Sigmoid colon (tissue), 7 donors: ENCODE data around the gene GDAP1L1. TPM values are rescaled to one million over a fixed set of nuclear protein-coding genes. Genes with fewer than 3 reads are reported as not detected.

ENCODE experiments used
- DNase-seq: peaks from one replicate; pipeline ENCODE4 v3.0.0-alpha.2; 2019
- H3K27ac ChIP-seq, 4 donors: fragments of 200-600 bp; sonication (generic); one replicate each; pipeline ENCODE4 v1.5.1; 2016 to 2019; ENCODE audit warnings: mild to moderate bottlenecking in 1 of 4
- H3K27me3 ChIP-seq, 3 donors: fragments of 200-600 bp; sonication (generic); one replicate each; pipeline ENCODE4 v1.5.1; 2019; ENCODE audit warnings: mild to moderate bottlenecking in 1 of 3
- H3K36me3 ChIP-seq, 4 donors: fragments of 200-600 bp; sonication (generic); one replicate each; pipeline ENCODE4 v1.5.1; 2016 to 2019
- H3K4me1 ChIP-seq, 4 donors: fragments of 200-600 bp; sonication (generic); one replicate each; pipeline ENCODE4 v1.5.1; 2017 to 2019
- H3K4me3 ChIP-seq, 4 donors: fragments of 200-600 bp; sonication (generic); one replicate each; pipeline ENCODE4 v1.5.1; 2017 to 2019; ENCODE audit warnings: mild to moderate bottlenecking in 2 of 4, moderate library complexity in 1 of 4
- H3K9me3 ChIP-seq, 4 donors: fragments of 200-600 bp in 3 of 4; sonication (generic) in 3 of 4; one replicate each; pipeline versions ENCODE4 v1.5.1 to v1.6.1; 2013 to 2019
- EP300 ChIP-seq, 4 donors: sonication (generic); formaldehyde crosslinking; IDR thresholded peaks; one replicate each; pipeline ENCODE4 v1.6.1; 2017; ENCODE audit warnings: antibody characterized with exemption in 4 of 4
- POLR2A ChIP-seq, 2 donors: fragments of 450-650 bp; IDR thresholded peaks; one replicate each; pipeline ENCODE4 v1.6.1; 2016; ENCODE audit warnings: antibody characterized with exemption in 2 of 2, mild to moderate bottlenecking in 2 of 2, moderate library complexity in 2 of 2
- POLR2AphosphoS5 ChIP-seq, 4 donors: sonication (generic); formaldehyde crosslinking; IDR thresholded peaks; one replicate each; pipeline ENCODE4 v1.6.1; 2017; ENCODE audit warnings: antibody characterized with exemption in 4 of 4
- WGBS, 2 donors: extraction: QIAGEN DNeasy Blood & Tissue Kit; methylation state at CpG; one replicate each; pipeline ENCODE4 v1.1.7; 2013; 5-methylcytosine and 5-hydroxymethylcytosine counted together
- intact Hi-C: fragments of 100-400 bp; cut with DNase I; formaldehyde crosslinking; loops from one replicate; pipeline ENCODE4 v1.15.1; 2023
- polyA plus RNA-seq, 3 donors: library from polyadenylated mRNA; stranded (reverse); fragments of 200-250 nt; gene quantifications; one replicate each; pipeline ENCODE4 v1.2.3, GENCODE V29; 2013
- total RNA-seq, 4 donors: library from RNA; depleted of rRNA; stranded (reverse); fragments of >200 nt; gene quantifications; one replicate each; pipeline ENCODE4 v1.1.0, GENCODE V29; 2016
- TF ChIP-seq, protein P1 (sequence below), 4 experiments: fragments of 450-650 bp in 3 of 4; fragments of 200-600 bp in 1 of 4; IDR thresholded peaks; one replicate each; pipeline ENCODE4 v1.5.1; 2016 to 2019; ENCODE audit warnings: antibody characterized with exemption in 4 of 4, mild to moderate bottlenecking in 3 of 4, moderate library complexity in 2 of 4
- donor health status: healthy with polysubstance abuse.
- donor health status: Bipolar disorder and iron deficiency.
- donor health status: healthy.

Gene GDAP1L1
- total and polyA plus RNA-seq, 7 donors, result 0.20 to 1.4 (median 0.60) TPM; not detected in 2

DNA sequence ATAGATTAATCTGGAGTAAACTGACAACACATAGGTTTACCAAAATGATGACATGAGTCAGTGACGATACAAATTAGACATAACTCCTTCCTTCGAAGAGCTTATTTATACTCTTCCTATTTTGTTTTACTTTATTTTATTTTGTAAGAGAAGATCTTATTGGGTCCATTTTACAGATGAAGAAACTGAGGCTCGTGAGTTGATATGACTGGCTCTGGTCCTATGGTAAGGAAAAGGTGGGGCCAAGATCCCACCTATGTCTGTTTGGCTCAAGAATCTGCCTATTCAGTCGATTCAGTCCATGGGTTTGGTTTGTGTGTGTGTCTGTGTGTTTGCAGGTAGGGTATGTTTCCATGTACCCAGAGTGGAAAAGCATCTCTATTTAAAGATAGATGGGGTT lies 81.3 kb downstream of the GDAP1L1 start:
- intact Hi-C loops, result no loop called here
- Histone ChIP-seq H3K4me3 (no peak overlapping the region), H3K4me1 (peaks cover 0 to 8% (median 4%) of the 10 kb centered on the region in 4 donors), H3K27ac (no peak overlapping the region), H3K36me3 (no peaks in the 10 kb centered on the region), H3K9me3 (no peaks in the 10 kb centered on the region), H3K27me3 (peaks cover 0 to 22% (median 15%) of the 10 kb centered on the region in 3 donors)
- TF ChIP-seq, protein P1, sequence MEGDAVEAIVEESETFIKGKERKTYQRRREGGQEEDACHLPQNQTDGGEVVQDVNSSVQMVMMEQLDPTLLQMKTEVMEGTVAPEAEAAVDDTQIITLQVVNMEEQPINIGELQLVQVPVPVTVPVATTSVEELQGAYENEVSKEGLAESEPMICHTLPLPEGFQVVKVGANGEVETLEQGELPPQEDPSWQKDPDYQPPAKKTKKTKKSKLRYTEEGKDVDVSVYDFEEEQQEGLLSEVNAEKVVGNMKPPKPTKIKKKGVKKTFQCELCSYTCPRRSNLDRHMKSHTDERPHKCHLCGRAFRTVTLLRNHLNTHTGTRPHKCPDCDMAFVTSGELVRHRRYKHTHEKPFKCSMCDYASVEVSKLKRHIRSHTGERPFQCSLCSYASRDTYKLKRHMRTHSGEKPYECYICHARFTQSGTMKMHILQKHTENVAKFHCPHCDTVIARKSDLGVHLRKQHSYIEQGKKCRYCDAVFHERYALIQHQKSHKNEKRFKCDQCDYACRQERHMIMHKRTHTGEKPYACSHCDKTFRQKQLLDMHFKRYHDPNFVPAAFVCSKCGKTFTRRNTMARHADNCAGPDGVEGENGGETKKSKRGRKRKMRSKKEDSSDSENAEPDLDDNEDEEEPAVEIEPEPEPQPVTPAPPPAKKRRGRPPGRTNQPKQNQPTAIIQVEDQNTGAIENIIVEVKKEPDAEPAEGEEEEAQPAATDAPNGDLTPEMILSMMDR (IDR thresholded peaks at IDR 0.05), result no peak
- TF ChIP-seq EP300 (IDR thresholded peaks at IDR 0.05) (no peak), POLR2A (IDR thresholded peaks at IDR 0.05) (no peak), POLR2AphosphoS5 (IDR thresholded peaks at IDR 0.05) (no peak)
- WGBS, 2 donors, result 76 to 87% methylated on average over 4 of the region's 4 CpGs
- no peak for DNase-seq

Other genes starting within 250 kb of the GDAP1L1 start
- 100 to 1,000 TPM in 3 of 4 donors, 10 to 100 TPM in 1; 52.0 to 166 (median 122) TPM for gene JPH2, start 60.1 kb upstream of the GDAP1L1 start, total RNA-seq
- 1 to 10 TPM in 1 of 3 donors, under 1 TPM in 2; 0.23 to 5.3 (median 0.60) TPM for gene JPH2, start 60.1 kb upstream of the GDAP1L1 start, polyA plus RNA-seq
- 10 to 100 TPM; 47.4 to 90.5 (median 61.5) TPM for gene OSER1, start 36.5 kb upstream of the GDAP1L1 start, total RNA-seq
- gene OSER1, start 36.5 kb upstream of the GDAP1L1 start, polyA plus RNA-seq, result 10 to 100 TPM; 28.5 to 39.8 (median 37.2) TPM
- gene FITM2, start 63.9 kb downstream of the GDAP1L1 start, total RNA-seq, result 1 to 10 TPM; 6.1 to 9.1 (median 7.4) TPM
- 1 to 10 TPM in 2 of 3 donors, under 1 TPM in 1; 0.60 to 6.1 (median 1.4) TPM for gene FITM2, start 63.9 kb downstream of the GDAP1L1 start, polyA plus RNA-seq
- gene R3HDML, start 89.7 kb downstream of the GDAP1L1 start, total RNA-seq, result not detected
- not detected for gene R3HDML, start 89.7 kb downstream of the GDAP1L1 start, polyA plus RNA-seq
- 1 to 10 TPM in 1 of 4 donors, under 1 TPM in 1, not detected in 2; 0.27 to 1.1 TPM for gene HNF4A, start 108.4 kb downstream of the GDAP1L1 start, total RNA-seq
- 100 to 1,000 TPM in 2 of 3 donors, 10 to 100 TPM in 1; 52.9 to 124 (median 112) TPM for gene HNF4A, start 108.4 kb downstream of the GDAP1L1 start, polyA plus RNA-seq
- gene TTPAL, start 228.6 kb downstream of the GDAP1L1 start, total RNA-seq, result 1 to 10 TPM; 7.2 to 10.0 (median 8.3) TPM
- gene TTPAL, start 228.6 kb downstream of the GDAP1L1 start, polyA plus RNA-seq, result 1 to 10 TPM; 3.0 to 6.4 (median 3.0) TPM